Stimulated activated CD8-positive, alpha-beta memory T cell treated with anti-CD3 and anti-CD28 coated beads, Interleukin-12 subunit alpha, Interleukin-12 subunit beta, amount 100 ng/mL, for 24 hours (primary cell): ENCODE measurements around the gene AKNA.

Experiments used
- DNase-seq: peaks from one replicate; pipeline ENCODE4 v3.0.0-alpha.2; 2020; ENCODE audit errors: extremely low read depth

Gene AKNA

DNA sequence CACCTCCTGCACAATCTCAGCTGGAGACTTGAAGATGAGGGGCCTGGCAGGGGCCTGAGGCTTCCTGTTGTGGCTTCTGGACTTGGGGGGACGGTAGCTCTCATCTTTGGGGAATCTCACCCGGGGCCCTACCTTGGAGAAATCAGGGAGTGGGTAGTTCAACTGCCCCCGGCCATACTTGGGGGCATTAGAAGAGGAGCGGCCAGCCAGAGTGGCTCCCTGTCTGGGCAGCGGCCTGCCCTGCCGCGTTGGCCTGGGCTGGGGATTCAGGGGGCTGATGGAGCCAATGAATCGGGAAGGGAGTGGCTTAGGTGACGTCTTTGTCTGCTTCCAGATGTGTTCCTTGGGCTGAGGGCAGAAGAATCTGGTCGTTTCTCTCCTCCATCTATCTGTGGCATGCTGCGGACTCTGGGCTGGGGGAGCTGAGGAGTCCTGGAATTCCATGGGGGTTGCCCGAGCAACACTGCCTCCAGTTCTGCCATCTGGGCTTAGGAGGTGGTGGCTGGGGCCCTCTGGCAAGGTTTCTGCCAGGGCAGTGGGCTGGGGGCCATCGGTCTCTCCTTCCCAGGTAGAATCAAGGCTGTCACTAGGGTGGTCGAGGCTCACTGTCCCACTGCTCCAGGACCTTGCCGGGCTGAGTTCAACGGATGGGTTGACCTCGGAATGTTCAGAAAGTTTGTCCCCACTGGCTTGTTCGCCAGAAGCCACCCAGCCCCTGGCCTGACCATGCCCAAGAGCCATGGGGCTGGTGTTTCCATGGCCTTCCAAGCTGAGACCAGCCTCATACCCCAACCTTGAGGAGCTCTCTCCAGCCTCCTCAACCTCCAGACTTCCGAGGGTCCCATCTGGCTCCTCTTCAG lies 11.0 kb downstream of the AKNA start:
- DNase-seq, result no peak

DNA sequence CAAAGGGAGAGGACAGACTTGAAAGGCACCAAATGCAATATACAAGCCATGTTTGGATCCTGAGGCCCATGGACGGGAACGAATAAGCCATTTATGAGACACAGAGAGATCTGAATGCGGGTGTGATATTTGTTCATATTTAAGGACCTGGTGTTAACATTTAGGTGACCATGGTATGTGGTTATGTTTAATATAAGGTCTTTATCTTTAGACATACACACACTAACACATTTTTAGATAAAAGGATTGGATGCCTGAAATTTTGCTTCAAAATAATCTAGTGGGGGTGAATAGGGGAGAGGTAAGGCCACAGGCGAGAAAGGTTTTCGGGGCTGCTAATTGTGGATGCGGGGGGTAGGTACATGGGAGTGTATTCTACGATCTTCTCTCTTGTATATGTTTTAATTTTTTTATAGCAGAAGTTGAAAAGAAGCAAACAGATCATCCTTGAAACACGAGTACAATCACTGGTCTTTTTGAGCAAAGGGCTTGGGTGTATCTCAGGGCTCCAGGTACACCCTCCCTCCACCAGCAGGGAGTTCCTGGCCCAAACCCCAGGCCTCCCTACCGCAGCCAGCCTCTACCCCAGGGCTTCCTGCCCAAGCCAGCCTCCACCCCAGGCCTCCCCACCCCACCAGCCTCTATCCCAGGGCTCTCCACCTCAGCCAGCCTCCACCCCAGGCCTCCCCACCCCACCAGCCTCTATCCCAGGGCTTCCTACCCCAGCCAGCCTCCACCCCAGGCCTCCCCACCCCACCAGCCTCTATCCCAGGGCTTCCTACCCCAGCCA lies 12.2 kb downstream of the AKNA start:
- no peak for DNase-seq

DNA sequence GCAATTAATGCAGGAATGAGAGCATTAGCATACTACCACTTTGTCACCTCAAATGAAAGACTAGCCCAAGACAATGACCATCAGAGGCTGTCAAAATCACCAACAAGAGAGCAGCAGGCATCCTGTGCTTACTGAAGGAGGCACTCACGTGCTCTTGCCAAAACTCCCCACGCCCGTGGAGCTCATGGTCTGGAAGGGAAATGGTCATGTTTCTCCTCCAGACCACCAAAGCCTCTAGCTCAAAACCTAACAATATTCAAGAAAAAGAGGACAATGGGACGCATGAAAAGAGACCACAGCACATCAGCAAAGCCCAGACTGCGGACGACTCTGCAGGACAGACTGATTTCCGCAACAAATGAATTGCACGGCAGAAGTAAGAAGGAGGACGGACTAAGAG lies 12.8 kb downstream of the AKNA start:
- no peak for DNase-seq

DNA sequence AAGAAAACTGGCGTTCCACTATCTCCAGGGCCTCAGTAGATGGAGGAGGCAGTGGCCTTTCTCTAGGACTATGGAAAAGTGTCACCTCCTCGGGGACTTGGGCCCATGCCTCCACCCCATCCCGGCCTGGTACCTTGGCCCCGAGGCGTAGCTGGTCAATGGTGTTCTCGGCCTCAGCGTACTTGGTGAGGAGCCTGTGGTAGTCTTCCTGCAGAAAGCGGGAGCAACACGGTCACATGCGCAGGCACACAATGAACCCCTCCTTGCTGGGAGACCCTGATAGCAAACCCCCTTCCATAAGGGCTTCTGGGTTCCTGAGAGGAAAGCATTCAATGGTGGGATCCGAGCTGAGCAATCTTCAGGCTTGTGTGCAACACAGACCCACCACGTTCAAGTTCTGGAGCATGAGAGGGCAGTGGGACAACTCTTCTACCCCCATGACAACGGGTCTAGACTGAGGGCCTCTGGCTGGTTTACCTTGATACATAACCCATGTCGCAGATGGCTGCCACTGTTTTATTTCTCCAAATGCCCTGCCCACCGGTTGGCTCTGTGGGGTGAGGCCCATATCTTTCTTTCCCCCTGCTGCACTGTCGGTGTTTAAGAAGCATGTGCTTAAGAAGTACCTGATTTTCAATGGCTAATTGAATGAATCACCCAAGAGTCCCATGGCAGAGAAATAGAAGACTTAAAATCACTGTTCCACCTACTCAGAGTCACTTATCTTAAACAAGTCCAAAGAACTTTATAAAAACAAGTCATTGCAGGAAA lies 13.6 kb downstream of the AKNA start:
- no peak for DNase-seq

DNA sequence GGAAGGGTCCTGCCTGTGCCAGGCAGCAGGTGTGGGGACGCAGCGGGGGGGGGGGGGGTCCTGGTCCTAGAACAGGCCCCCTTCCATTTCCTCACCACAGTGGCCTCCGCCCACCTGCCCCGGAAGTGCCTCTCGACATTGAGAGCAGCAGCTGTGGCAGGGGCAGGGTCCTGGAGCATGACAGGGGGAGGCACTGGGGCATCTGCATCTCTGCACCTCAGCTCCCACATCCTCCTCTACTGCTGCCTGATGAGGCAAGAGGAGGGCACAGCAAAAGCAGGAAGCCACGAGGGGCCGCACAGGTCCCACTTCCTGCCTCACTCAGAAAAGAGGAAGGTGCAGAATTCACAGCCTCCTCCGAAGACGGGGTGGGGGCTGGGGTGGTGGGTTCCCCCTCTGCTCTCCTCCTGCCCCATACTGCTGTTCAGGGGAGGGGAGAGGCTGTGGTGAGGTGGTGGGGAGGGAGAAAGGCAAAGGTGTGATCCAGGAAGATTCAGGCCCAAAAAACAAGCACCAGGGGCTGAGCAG lies 14.8 kb downstream of the AKNA start:
- DNase-seq, result peak; percentile 44

DNA sequence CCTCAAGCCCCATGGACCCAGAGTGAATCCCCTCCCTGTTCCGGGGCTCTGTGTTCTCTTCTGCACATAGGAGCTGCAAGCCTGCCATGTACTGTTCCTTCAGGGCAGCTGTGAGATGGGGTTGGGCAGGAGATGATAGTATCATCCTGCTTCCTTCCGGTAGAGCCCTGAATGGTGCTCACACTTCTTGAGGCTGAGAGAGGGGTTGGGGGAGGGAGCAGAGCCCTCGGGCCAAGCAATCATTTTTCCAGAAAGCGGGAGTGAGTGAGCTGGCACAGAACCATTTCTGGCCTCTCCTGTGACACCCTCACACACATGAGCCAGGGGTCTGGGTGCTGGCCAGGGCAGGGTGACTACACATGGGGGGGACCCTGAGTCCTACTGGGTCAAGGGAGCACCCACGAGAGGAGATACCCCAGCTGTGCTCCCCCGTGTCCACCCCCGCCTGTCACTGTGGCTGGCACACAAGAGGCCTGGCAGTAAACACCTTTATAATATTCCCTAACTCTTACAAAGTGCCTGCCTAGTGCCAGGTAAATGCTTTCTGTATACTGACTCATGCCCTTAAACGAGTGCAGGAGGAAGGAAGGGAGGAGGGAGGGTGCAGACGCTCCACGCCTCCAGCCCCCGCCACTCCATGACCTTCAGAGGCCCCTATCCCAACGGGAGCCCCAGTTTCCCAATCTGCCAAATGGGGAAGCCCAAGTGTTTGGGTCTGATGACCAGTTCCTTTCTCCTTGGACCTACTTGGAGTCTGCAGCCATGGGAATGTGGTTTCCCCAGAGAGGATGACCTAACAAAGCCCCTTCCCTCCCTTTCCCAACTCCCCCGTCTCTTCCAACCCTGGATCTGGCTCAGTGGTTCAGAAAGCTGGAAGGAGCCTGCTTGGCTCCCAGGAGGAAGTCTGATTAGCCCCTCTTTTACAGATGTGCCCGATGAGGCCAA lies 15.5 kb downstream of the AKNA start:
- DNase-seq, result no peak

DNA sequence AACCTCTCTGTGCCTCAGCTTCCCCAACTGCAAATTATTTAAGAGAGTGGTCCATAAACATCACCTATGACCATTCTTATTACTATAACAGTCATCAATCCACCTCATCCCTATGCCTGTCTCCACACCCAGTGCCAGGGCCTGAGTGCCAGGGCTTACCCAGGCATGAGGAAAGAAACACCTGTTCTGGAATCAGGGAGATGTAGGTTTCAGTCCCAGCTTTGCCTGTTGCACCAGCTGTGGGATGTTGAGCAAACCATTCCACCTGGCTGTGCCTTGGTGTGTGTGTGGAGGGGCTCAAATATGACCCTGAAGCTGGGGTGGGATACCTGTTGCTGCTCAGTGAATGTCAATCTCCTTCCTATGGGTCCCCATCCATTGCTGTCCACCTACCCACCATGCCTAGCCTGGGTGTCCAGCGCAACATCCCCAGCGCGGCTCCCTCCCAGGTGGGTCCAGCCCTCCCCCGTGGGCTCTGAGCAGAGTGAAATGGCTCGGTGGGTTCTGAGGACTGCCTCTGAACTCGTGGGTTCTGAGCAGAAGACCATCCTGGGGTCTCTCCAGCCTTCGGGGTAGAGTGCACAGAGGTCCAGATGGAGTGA lies 16.3 kb downstream of the AKNA start:
- no peak for DNase-seq

DNA sequence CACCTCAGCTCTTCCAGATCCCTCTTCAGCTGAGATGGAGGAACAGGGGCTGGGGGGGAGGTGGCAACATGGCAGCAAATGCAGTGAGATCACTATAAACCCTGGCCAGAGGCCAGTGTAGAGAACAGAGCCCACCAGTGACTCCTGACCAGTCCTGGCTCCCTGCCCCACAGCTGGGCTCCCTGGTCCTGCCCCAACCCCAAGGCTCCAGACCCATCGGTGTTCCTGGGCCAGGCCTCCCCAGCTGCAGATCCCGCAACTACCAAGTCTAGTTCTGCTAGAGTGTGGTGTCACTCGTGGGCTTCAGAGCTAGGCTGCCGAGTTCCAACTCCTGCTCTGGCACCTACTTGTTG lies 16.8 kb downstream of the AKNA start:
- no peak for DNase-seq

DNA sequence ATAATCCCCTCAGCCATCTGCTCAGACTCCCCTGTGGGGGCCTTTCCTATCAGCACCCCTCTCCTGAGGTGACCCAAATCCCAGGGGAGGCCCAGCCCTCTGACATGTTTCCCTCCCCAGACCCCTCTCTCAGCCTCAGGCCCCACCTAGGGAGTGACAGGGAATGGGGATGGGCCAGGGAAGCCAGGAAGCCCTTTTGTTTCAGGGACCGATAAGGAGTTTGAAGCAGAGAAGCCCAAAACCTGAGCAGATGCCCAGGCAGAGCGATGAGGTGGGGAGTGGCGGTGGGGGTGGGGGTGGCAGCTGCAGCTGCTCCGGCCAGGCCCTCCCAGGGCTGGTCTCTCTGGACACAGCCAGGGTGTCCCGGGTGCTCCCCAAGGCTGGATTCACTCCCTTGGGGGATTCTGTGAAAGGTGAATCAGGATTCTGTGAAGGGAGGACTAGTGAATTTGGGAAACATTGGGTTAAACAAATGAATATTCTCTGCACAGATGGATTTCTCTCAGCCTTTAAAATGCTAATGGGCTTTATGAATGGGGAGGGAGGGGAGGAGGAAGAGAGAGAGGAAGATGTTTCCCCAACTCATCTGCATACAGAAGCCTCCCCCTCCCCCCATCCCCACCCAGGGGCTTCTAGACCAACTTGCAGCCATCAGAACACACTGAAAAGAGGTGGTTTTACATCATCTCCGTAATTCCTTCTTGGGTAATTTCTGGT lies 17.4 kb downstream of the AKNA start:
- DNase-seq, result no peak

DNA sequence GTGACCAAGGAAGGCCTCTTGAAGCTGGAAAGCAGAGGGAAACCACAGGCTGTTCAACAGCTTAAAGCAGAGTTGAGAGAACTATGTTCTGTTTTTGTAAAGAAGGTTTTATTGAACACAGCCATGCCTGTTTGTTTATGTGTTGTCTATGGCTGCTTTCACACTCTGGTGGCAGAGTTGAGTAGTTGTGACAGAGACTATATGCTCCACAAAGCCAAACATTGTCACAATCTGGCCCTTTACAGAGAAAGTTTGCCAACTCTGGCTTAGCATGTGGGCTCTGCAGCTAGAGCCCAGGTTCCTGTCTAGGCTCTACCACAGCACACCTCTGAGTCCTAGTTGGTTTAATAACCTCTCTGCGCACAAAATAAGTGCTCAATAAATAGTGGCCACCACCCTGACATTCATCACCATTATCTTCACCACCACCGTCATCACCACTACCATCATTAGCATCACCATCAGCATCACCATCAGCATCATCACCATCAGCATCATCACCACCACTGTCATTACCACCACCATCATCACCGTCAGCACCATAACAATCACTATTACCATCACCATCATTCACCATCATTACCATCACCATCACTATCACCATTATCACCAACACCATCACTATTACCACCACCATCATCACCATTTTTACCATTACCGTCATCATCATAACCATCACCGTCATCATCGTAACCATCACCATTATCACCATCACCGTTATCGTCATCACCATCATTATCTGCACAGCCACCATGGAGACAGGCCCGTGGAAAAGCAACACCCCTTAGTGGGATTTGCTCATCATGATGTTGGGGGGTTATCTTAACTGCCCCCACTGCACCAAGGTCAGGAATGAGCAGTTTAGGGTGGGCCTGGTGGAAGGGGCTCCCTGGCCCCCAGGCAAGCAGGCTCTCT lies 18.3 kb downstream of the AKNA start:
- no peak for DNase-seq

DNA sequence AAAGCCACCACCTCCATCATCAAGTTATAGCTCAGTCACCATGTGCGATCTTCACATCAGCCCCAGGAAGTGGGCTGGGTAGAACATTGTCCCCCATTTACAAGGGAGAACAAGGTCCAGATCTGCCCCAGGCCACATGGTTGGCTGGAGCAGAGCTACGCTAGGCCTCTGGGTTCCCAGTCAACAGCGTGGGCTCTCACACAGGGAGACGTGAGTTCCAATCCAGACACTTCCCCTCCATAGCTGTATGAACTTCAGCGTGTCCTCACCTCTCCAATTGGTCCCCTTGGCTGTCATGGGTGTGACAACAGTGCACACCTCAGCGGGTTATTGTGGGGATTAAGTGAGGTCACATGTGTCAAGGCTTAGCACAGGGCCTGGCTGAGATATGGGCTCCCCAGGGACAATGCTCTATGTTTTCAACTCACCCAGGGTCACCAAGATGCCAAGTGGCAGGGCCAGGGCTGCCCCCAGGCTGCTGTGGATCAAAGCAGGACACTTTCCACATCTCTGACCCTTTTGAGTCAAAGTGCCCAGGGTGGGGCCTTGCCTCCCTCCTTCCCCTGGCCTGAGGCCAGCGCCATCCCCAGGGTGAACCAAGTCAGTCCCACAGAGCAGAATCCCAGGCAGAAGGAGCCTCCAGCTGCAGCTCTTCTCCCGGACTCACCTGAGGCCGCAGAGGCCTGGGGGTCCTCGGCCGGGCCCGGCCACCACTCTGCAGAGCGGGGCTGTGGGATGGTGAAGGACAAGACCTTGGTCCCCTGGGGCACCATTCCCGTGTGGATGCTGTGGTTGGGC lies 19.8 kb downstream of the AKNA start:
- DNase-seq, result no peak

DNA sequence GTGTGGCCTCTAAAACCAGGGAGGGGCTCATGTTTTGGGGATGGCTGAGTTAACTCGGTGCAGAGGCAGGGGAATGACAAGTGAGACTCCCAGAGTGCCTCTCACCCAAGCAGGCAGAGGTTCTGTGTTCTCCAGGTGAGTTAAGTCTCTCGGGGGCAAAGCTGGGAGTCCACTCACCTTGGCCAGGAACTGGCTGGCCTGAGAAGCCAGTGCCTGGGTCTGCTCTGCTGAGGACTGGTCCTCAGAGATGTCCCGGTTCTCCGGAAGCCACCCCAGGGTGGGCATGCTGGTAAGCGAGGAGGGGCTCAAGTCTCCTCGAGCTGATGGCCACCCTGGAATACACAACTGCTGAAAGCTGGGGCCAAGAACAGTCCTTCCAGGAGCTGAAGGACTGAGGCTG lies 20.4 kb downstream of the AKNA start:
- no peak for DNase-seq

DNA sequence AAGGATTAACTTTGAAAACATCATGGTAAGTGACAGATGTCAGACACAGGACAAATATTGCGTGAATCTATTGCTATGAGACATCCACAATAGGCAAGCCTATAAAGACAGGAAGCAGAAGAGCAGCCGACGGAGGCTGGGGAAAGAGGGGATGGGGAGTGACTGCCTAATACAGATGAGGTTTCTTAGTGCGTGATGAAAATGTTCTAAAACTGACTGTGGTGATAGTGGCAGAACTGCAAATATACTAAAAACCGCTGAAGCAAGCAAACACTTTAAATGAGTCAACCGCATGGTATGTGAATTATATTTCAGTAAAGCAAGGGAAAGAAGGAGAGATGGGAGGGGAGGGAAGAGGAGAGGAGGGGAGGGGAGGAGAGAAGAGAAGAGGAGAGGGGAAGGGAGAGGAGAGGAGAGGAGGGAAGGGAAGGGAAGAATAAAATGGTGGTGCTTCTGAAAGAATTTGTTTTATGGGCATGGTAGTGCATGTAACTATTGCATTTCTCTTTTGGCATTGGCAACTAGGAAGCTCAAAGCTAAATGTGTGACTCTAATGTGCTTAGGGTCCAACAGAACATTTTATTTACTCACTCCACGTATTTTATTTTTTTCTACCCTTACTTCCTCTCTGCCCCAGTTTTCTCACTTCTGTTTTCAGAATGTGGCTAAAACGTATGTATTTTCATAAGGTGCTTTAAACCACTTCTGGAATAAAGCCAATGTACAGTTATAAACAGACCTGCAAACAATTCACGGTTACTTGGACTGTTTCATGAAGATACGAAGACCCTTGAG lies 21.3 kb downstream of the AKNA start:
- no peak for DNase-seq

DNA sequence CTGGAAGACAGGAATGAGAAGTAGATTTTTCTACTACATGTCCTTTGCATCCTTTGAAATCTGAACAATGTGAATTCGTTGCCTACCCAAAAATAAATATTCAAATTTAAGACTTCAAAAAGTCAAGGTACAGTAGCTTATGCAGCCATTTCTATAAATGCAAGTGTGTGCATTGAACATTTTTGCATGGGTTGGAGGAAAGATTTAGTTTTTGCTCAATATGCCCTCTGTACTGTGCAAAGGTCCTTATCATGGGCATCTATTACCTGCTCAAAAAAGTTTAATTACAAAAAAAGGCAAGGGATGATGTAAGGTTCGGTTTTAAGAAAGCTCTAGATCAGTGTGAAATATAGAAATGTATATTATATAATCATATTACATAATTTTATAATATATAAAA lies 22.6 kb downstream of the AKNA start:
- no peak for DNase-seq

DNA sequence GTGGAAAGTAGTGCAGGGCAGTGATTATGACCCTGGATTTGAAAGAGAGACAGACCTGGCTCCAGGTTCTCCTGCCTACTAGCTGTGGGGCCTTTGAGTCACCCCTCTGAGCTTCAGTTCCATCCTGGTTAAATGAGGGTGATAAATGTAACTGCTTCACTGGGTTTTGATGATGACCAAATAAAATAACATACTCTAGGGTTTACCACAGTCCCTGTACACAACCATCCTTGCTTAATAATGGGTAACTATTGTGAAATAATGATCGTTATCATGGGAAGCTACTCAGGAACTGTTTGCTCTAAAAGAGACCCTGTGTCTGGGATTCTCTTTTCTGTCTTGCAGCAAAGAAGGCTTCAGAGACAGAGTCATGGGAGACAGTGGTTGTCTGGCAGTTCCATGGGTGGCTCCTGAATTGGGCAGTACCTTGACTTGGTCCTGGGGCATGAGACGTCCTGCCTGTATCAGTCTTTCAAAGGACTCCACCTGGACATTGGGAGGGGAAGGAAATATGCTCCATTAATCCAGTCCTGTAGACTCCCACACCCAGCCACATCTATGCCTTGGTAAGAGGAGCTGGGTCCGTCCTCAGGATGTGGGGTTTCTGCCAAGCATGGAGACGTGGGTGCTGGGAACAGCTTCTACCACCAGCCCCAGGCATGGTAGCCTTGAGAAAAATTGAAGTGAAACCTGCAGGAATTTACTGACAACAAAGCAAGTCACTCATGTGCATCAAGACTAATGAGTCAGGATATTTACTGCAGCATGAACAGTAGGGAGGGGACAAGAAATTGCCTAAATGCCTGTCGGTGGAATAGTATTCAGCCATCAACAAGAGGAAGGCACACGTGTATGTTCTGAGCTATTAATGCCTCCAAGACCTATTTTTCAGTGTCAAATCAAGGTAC lies 23.4 kb downstream of the AKNA start:
- no peak for DNase-seq

DNA sequence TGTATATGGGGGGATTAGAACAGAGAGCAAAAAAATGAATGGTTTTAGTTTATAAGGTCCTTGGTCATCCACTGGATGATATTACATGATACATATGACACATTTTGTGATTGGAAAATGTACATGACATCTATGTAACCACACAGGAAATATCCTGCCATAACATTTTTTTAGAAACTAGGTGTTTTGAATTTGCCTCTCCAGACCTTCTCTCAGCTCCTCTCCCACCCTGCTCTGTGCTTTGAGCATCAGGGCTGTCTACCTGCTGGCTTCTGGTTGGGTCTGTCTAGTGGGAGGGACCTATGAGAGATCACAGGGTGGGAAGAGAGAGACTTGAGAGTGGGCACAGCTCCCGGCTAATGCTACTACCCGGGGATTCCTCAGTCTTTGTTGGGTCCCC lies 24.4 kb downstream of the AKNA start:
- no peak for DNase-seq
